ENCODE results near the gene NOSTRIN.

GRCh38 chr2:168784993-168785392, 17.4 kb upstream of the NOSTRIN start:
- TF ChIP-seq, protein P1, sequence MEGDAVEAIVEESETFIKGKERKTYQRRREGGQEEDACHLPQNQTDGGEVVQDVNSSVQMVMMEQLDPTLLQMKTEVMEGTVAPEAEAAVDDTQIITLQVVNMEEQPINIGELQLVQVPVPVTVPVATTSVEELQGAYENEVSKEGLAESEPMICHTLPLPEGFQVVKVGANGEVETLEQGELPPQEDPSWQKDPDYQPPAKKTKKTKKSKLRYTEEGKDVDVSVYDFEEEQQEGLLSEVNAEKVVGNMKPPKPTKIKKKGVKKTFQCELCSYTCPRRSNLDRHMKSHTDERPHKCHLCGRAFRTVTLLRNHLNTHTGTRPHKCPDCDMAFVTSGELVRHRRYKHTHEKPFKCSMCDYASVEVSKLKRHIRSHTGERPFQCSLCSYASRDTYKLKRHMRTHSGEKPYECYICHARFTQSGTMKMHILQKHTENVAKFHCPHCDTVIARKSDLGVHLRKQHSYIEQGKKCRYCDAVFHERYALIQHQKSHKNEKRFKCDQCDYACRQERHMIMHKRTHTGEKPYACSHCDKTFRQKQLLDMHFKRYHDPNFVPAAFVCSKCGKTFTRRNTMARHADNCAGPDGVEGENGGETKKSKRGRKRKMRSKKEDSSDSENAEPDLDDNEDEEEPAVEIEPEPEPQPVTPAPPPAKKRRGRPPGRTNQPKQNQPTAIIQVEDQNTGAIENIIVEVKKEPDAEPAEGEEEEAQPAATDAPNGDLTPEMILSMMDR (IDR thresholded peaks at IDR 0.05; ENCODE audit: insufficient read depth, low read length, poor library complexity, severe bottlenecking) = no peak
- TF ChIP-seq EZH2phosphoT487 (conservative IDR thresholded peaks at IDR 0.05; ENCODE audit: low read length) = no peak

All from SU-DHL-6 (cell line).